GM18867 (cell line): ENCODE measurements around the gene SPECC1.
"Not testable (repeated sequence)": the region's sequence is repeated elsewhere in the genome, so short reads cannot be mapped to it uniquely, and the experiment has no call there.

Experiments used
- ATAC-seq: cut with Tn5 transposase; IDR thresholded peaks from one replicate; pipeline ENCODE4 v1.9.1; 2021; ENCODE audit warnings: mild to moderate bottlenecking, moderate library complexity; ENCODE audit not compliant: unreplicated experiment

SPECC1 gene

GRCh38 chr17:20066253-20066652 is 57.1 kb downstream of the SPECC1 start:
- ATAC-seq = no peak

GRCh38 chr17:20067711-20068110 is 58.6 kb downstream of the SPECC1 start:
- no peak for ATAC-seq

DNA sequence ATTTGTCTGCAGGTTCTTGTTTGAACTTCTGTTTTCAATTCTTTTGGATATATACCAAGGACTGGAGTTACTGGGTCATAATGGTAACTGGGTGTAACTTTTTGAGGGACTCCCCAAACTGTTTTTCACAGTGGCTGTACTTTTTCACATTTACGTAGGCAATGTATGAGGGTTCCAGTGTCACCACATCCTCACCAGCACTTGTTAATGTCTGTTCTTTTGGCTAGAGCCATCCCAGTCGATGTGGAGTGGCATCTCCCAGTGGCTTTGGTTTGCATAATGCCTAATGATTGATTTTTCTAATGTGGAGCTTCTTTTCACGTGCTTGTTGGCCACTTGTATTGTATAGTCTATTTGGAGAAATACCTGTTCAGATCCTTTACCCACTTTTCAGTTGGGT is 59.3 kb downstream of the SPECC1 start:
- no peak for ATAC-seq

GRCh38 chr17:20071824-20072691 is 62.9 kb downstream of the SPECC1 start:
- ATAC-seq = no peak

GRCh38 chr17:20072692-20072992 is 63.5 kb downstream of the SPECC1 start:
- no peak for ATAC-seq

- no peak for ATAC-seq
These were observed 64.2 kb downstream of the SPECC1 start for GRCh38 chr17:20073055-20073979.

- no peak for ATAC-seq
These were observed 64.8 kb downstream of the SPECC1 start for GRCh38 chr17:20074001-20074400.

DNA sequence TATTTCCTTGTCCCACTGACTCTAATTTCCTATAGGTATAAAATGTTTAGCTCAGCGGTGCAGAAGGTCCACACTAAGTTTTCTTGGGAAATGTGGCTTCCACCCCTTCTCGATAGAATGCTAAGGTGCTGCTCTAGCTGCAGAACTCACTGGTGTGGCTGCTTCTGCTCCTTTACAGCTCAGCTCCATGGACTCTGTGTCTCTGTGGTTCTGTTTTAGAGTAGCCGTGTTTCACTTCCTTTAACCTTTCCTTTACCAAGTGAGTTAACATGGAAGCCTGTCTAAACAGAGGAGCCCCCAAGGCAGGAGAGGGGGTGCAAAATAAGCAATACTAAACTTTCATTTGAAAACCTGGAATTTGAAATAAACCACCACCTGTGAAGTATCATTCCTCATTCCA is 65.3 kb downstream of the SPECC1 start:
- ATAC-seq = no peak

- not testable (repeated sequence) for ATAC-seq
These were observed 67.0 kb downstream of the SPECC1 start for GRCh38 chr17:20076137-20076536.

GRCh38 chr17:20077978-20078685 is 69.0 kb downstream of the SPECC1 start:
- no peak for ATAC-seq

GRCh38 chr17:20080513-20080912 is 71.4 kb downstream of the SPECC1 start:
- no peak for ATAC-seq

DNA sequence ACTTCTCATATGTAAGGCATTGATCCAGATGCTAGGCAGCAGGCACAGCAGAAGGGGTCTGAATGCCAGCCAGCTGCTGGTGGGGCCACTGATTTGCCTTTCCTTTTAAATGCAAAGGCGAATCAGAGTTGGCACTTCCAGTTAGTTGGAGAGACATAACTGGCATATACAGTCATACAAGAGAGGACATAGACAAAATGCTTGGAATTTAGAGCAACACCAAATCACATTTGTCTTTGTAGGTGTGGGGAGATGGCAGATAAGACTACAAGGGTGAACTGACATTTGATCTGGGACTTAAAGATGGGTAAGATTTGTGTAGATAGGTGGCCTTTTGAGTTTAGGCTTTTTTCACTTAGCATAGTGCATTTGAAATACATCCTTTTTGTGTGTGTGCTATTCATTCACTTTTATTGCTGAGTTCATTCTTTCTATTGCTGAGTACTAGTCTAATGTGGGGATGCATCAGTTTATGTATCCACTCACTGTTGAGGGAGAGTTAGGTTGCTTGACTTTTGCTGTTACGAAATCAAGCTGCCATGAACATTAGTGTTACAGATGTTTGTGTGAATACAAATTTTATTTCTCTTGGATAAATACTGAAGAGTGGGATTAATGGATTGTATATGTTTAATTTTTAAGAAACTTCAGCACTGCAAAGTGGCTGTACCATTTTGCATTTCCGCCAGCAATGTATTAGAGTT is 74.1 kb downstream of the SPECC1 start:
- no peak for ATAC-seq

DNA sequence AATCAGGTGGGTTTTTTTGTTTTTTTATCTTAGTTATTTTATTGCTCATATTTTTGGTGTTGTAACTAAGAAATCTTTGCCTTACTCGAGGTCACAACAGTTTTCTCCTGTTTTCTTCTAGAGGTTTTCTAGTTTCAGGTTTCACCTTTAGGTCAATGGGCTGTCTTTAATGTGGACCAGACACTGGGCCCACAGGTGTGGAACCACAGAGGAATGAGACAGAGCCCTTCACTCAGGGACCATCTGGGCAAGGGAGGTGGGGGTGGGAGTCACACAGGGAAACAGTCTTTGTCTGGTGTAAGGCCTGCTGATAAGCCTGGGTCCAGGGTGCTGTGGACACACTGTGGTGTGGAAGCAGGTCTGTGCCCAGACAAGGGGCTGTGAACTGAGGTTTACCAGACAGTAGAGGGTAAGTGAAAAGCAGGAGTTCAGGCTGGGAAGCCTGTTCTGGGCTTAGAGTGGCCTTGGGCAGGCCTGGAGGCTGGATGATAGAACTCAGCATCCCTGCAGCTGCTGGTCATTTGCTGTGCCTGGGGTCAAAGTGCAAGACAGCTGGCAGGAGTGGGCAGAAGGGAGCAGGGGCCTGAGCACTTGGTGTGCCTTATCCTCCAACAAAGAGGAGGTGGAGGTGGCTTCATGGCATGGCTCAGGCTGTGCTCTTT is 75.6 kb downstream of the SPECC1 start:
- no peak for ATAC-seq

DNA sequence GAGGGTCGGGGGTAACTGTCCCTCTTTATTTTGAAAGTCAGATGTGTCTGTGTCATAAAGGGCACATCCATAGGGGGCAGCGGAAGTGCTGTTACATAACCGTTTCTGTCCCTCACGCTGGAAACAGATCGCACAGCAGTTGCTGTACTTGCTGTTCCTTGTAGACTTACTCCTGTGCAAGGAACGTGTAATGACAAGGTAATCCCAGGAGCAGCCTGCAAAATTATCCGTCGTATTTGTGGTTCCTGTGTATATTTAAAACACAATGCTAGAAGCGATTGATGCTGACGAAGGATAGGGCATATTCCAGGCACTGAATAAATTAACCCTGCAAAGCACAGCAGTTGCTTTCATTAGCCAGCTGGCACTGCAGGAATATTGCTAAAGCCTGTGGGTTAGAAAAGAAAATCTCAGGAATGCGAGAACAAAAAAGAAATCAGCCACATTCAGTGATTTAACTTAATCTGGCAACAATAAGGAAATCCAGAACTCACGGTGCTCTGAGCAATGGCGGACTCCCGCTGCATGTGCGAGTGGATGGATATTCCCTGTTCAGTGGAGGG is 76.2 kb downstream of the SPECC1 start:
- ATAC-seq = no peak

DNA sequence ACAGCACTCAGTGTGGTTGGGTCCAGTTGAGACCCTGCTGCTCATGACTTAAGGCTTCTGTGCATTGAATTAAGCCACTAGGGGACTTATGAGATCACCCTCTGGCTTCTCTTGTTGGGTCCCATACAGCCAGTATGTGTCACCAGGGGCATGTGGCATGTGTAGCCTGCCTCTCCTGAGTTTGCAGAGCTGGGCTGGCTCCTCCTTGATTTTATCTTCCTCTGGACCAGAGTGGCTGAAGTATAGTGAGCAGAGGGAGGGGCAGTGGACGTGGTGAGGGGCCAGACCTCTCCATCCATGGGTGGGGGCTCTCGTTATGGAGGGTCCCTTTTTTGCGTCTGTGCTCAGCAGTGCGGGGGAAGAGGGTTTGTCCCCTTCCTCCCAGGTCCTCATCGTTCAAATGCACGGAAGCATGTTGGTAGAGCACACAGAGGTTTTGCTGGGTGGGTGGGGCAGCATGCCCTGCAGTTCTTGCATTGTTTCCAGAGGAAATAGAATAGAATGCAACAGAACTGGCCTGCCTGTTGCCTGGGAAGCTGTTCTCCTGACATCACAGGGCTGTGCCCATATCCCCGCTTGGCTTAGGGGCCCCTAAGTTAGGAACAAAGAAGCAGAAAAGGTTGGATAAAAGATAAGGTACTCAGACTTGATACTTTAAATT is 77.4 kb downstream of the SPECC1 start:
- no peak for ATAC-seq

DNA sequence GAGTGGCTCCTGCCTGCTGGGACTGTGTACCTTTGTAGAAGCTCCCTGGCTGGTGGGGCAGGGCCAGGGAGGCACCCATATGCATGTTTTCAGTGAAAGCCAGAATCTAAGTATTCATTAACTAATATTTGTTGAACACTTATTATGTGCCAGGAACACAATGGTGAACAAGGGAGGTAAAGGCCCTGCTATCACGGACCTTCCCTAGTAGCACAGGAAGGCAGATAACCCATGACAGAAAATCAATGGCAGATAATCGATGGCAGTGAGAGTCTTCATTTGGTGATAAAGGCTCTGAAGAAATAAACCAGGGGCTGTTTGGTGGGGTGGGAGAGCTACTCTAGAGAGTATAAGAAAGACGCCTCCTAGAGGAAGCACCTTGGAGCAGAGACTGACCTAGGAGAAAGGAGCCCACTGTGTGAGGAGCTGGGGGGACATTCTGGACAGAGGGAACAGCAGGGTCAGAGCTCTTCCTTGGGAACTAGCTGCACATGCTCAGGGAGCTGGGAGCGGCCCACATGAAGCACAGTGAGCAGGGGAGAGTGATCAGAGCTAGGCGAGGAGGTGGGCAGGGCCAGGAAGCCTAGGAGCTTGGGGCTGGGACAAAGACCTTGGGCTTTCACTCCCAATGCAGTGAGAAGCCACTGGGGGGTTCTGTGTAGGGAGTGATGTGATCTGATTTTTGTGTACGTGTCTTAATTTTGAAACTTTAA is 78.5 kb downstream of the SPECC1 start:
- no peak for ATAC-seq

DNA sequence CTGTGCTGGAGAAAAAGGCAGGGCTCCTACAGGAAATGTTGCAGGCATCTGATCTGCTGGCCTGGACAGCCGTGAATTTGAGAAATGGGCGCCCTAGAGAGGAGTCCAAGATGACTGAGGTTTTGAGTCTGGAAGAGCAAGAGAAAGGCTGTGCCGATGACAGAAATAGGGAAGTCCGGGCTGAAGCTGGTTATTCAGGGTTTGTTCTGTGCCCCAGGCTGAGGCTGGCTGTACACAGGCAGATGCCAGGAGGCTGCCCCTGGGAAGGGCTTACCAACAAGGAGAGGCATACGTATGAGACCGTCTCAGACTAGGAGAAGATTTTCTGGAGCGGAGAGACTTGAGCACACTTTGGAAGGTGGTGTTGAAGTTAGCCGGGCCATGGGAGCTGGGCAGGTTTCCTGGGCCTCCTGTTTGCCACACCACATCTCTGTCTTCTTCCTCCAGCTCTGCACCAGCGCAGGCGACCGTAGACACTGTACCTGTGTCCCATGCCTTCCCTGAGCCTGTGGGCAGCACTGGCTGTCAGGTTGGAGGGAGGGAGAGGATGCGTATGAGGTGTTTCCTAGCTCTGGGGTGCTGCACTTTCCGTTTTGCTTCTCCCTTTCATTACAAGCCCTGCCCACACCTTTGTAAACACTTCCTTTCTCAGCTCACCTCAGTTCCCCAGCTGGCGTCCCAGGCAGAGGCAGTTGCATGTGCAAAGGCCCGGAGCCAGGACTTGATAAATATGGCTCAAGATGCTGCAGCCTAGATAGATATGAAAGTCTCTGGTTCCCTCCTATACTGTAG is 80.8 kb downstream of the SPECC1 start:
- ATAC-seq = no peak
